Hematopoietic multipotent progenitor cell treated with erythropoietin and hydrocortisone succinate and interleukin-3 and kit ligand, for 15 days (in vitro differentiated cells): ENCODE measurements around the gene PRR33.
"Not testable (repeated sequence)": the region's sequence is repeated elsewhere in the genome, so short reads cannot be mapped to it uniquely, and the experiment has no call there.

Source experiments
- DNase-seq: peaks from one replicate; pipeline ENCODE4 v3.0.0-alpha.2; 2015; ENCODE audit warnings: low spot score

PRR33 gene

GRCh38 chr11:1888811-1889210 is 2.9 kb downstream of the PRR33 start:
- no peak for DNase-seq

- no peak for DNase-seq
Observed at GRCh38 chr11:1888347-1888753, 3.3 kb downstream of the PRR33 start.

GRCh38 chr11:1887451-1888346 is 4.0 kb downstream of the PRR33 start:
- no peak for DNase-seq

- not testable (repeated sequence) for DNase-seq
Observed at GRCh38 chr11:1886551-1886950, 5.1 kb downstream of the PRR33 start.

GRCh38 chr11:1884303-1884700 is 7.4 kb downstream of the PRR33 start:
- no peak for DNase-seq

GRCh38 chr11:1883346-1884302 is 8.1 kb downstream of the PRR33 start:
- no peak for DNase-seq

GRCh38 chr11:1882265-1883238 is 9.1 kb downstream of the PRR33 start:
- DNase-seq = peak; percentile 82

- no peak for DNase-seq
Observed at GRCh38 chr11:1881442-1882264, 10.0 kb downstream of the PRR33 start.

- DNase-seq = no peak
Observed at GRCh38 chr11:1880746-1881441, 10.8 kb downstream of the PRR33 start.

GRCh38 chr11:1879941-1880720 is 11.6 kb downstream of the PRR33 start:
- DNase-seq = no peak

GRCh38 chr11:1879342-1879940 is 12.3 kb downstream of the PRR33 start:
- DNase-seq = no peak

GRCh38 chr11:1878137-1879031 is 13.3 kb downstream of the PRR33 start:
- no peak for DNase-seq

GRCh38 chr11:1877211-1878136 is 14.2 kb downstream of the PRR33 start:
- DNase-seq = no peak

GRCh38 chr11:1876361-1877063 is 15.2 kb downstream of the PRR33 start:
- DNase-seq = peak; percentile 30

GRCh38 chr11:1875851-1876301 is 15.8 kb downstream of the PRR33 start:
- not testable (repeated sequence) for DNase-seq
